GM12801 (cell line): ENCODE measurements around the gene APOBEC3G.

Source experiments
- CTCF ChIP-seq: IDR thresholded peaks from one replicate; pipeline ENCODE4 v1.5.1; 2011; ENCODE audit warnings: control low read depth; ENCODE audit not compliant: insufficient read length; ENCODE audit errors: extremely low read depth

Gene APOBEC3G

GRCh38 chr22:39081016-39081415 lies 3.9 kb downstream of the APOBEC3G start:
- TF ChIP-seq CTCF: no peak

GRCh38 chr22:39081598-39081997 lies 4.5 kb downstream of the APOBEC3G start:
- TF ChIP-seq CTCF: no peak

GRCh38 chr22:39083212-39084165 lies 6.4 kb downstream of the APOBEC3G start:
- no peak for TF ChIP-seq CTCF

- no peak for TF ChIP-seq CTCF
These were observed 7.6 kb downstream of the APOBEC3G start for GRCh38 chr22:39084666-39085065.

GRCh38 chr22:39087098-39087497 lies 10.0 kb downstream of the APOBEC3G start:
- TF ChIP-seq CTCF: no peak

- no peak for TF ChIP-seq CTCF
These were observed 11.0 kb downstream of the APOBEC3G start for GRCh38 chr22:39087881-39088684.

GRCh38 chr22:39088685-39089032 lies 11.6 kb downstream of the APOBEC3G start:
- no peak for TF ChIP-seq CTCF
